ENCODE results near the gene BTN2A1.

DNA sequence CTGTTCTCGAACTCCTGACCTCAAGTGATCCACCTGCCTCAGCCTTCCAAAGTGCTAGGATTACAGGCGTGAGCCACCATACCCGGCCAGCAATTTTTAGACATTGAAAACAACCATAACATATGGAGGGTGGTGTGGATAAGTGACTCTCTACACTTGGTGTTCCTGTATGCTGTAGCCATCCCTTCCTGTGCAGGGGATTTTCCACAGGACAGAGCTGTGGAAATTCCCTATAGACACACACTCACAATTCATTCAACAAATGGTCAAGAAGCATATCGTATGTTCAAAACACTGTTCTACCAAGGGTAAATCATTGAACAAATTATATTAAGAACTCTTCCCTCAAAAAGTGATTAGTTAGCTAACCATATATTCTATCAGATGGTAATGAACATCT is 6.3 kb downstream of the BTN2A1 start:
- TF ChIP-seq EP300 (IDR thresholded peaks at IDR 0.05) (no peak), POLR2A (IDR thresholded peaks at IDR 0.05) (no peak)
- TF ChIP-seq, protein P1, sequence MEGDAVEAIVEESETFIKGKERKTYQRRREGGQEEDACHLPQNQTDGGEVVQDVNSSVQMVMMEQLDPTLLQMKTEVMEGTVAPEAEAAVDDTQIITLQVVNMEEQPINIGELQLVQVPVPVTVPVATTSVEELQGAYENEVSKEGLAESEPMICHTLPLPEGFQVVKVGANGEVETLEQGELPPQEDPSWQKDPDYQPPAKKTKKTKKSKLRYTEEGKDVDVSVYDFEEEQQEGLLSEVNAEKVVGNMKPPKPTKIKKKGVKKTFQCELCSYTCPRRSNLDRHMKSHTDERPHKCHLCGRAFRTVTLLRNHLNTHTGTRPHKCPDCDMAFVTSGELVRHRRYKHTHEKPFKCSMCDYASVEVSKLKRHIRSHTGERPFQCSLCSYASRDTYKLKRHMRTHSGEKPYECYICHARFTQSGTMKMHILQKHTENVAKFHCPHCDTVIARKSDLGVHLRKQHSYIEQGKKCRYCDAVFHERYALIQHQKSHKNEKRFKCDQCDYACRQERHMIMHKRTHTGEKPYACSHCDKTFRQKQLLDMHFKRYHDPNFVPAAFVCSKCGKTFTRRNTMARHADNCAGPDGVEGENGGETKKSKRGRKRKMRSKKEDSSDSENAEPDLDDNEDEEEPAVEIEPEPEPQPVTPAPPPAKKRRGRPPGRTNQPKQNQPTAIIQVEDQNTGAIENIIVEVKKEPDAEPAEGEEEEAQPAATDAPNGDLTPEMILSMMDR (IDR thresholded peaks at IDR 0.05), result no peak

Measured in tibial nerve (tissue), 4 donors.